Measurements from ENCODE around the gene RHOG. TPM values are rescaled to one million over a fixed set of nuclear protein-coding genes. Genes with fewer than 3 reads are reported as not detected.
A peak's percentile ranks its signal among the peaks of the same experiment; 100 is the strongest.

Gene RHOG
- total and polyA plus RNA-seq, 9 of the 15 experiments (the other 6 are each of a cell fraction or from before 2014, with no cell fraction given), result 22.6 to 162 (median 80.3) TPM

DNA sequence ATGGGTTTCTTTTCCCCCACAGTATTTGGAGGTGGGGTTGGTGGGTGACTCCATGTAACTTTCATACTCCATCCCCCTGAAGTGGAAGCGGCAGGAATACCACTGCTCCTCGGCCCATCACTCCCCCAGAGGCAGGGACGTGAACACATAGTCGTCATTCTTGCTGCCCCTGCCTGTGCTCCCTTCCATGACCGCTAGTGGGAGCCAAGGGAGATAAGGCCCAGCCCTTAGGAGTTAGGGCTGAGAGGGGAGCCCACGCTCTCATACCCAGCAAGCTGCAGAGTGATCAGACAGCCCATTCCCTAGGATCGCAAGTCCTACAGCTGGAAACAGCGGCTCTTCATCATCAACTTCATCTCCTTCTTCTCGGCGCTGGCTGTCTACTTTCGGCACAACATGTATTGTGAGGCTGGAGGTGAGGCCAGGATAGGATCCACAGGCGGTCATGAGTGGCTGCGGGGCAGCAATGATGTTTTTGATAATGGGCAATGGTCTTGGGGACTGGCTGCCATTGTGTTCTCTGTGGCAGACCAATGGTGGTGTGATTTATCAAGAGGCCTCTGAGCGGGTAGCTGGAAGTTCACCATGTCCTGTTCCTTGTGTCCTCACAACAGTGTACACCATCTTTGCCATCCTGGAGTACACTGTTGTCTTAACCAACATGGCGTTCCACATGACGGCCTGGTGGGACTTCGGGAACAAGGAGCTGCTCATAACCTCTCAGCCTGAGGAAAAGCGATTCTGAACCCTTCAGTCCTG, 15.9 kb downstream of the RHOG start (continued):
- TF ChIP-seq TRIM25 (IDR thresholded peaks at IDR 0.05; ENCODE audit: borderline replicate concordance) (no peak), ETV6 (IDR thresholded peaks at IDR 0.05; ENCODE audit: borderline replicate concordance in 1 of 2, low read depth in 2 of 2, low read length in 1 of 2) (peak in 1 of 2 experiments; percentile 46; a peak in 1 of 4 replicates), ETV6 (CRISPR knock-in tag; IDR thresholded peaks at IDR 0.05; ENCODE audit: borderline replicate concordance) (no peak), CREB5 (CRISPR knock-in tag; IDR thresholded peaks at IDR 0.05) (no peak), KLF6 (CRISPR knock-in tag; IDR thresholded peaks at IDR 0.05; ENCODE audit: borderline replicate concordance) (no peak), ZNF174 (CRISPR knock-in tag; IDR thresholded peaks at IDR 0.05) (no peak), MYBL2 (IDR thresholded peaks at IDR 0.05; ENCODE audit: low read depth) (no peak), MYBL2 (CRISPR knock-in tag; IDR thresholded peaks at IDR 0.05; ENCODE audit: borderline replicate concordance) (no peak), EWSR1 (IDR thresholded peaks at IDR 0.05; ENCODE audit: borderline replicate concordance, low read depth, partially characterized antibody) (no peak), ZNF639 (CRISPR knock-in tag; conservative IDR thresholded peaks at IDR 0.05 in 1 of 2, IDR thresholded peaks at IDR 0.05 in 1 of 2) (no peak), SP1 (CRISPR knock-in tag; IDR thresholded peaks at IDR 0.05) (peak; percentile 77), SMARCE1 (IDR thresholded peaks at IDR 0.05) (no peak), ZNF121 (CRISPR knock-in tag; conservative IDR thresholded peaks at IDR 0.05) (no peak), NFIC (IDR thresholded peaks at IDR 0.05) (no peak), SMARCA5 (IDR thresholded peaks at IDR 0.05) (no peak)
- TF ChIP-seq, protein P1, sequence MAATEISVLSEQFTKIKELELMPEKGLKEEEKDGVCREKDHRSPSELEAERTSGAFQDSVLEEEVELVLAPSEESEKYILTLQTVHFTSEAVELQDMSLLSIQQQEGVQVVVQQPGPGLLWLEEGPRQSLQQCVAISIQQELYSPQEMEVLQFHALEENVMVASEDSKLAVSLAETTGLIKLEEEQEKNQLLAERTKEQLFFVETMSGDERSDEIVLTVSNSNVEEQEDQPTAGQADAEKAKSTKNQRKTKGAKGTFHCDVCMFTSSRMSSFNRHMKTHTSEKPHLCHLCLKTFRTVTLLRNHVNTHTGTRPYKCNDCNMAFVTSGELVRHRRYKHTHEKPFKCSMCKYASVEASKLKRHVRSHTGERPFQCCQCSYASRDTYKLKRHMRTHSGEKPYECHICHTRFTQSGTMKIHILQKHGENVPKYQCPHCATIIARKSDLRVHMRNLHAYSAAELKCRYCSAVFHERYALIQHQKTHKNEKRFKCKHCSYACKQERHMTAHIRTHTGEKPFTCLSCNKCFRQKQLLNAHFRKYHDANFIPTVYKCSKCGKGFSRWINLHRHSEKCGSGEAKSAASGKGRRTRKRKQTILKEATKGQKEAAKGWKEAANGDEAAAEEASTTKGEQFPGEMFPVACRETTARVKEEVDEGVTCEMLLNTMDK (IDR thresholded peaks at IDR 0.05; ENCODE audit: borderline replicate concordance, insufficient read depth, low read depth, low read length, poor library complexity, severe bottlenecking), result peak; percentile 65
- TF ChIP-seq, protein P2, sequence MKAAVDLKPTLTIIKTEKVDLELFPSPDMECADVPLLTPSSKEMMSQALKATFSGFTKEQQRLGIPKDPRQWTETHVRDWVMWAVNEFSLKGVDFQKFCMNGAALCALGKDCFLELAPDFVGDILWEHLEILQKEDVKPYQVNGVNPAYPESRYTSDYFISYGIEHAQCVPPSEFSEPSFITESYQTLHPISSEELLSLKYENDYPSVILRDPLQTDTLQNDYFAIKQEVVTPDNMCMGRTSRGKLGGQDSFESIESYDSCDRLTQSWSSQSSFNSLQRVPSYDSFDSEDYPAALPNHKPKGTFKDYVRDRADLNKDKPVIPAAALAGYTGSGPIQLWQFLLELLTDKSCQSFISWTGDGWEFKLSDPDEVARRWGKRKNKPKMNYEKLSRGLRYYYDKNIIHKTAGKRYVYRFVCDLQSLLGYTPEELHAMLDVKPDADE (conservative IDR thresholded peaks at IDR 0.05; ENCODE audit: control insufficient read depth, low read depth, low read length), result no peak

All from K562 (cell line).